ENCODE results near the gene PIP4K2B. TPM values are rescaled to one million over a fixed set of nuclear protein-coding genes. Genes with fewer than 3 reads are reported as not detected.

Gene PIP4K2B
- total RNA-seq, 2 experiments from 2014 or later, result 30.1 to 33.4 TPM

DNA sequence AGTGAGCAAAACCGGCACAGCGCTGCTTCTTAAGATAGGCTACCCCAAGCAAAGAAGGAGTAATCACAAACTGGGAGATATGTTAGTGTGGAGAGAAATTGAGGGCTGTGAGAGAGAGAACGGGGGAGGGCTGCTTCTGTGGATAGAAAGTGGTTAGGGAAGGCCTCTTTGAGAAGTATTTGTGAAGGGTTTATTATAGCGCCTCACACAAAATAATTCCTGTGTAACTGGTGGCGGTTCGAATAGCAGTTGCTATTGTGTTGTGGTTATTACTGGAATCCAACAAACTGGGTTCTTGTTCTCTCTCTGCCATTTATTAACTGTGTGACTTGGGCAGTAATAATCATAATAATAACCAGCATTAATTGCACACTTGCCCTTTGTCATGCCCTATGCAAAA, 78.4 kb downstream of the PIP4K2B start:
- H3K36me3 Mint-ChIP-seq (ENCODE audit: low read depth), result peaks cover 26% of the 10 kb centered on the region
- H3K9me3 Mint-ChIP-seq, result no peaks in the 10 kb centered on the region
- H3K27ac Mint-ChIP-seq, result peak overlapping the region; percentile 37
- CTCF ChIA-PET, result no interaction called here
- no peak for DNase-seq
- no peaks in the 10 kb centered on the region for H3K27me3 Mint-ChIP-seq (ENCODE audit: low read depth)
- H3K4me1 Mint-ChIP-seq (ENCODE audit: low read depth), result peaks cover 31% of the 10 kb centered on the region
- H3K4me3 Mint-ChIP-seq, result no peak overlapping the region
- intact Hi-C loops (cut with micrococcal nuclease), result no loop called here

DNA sequence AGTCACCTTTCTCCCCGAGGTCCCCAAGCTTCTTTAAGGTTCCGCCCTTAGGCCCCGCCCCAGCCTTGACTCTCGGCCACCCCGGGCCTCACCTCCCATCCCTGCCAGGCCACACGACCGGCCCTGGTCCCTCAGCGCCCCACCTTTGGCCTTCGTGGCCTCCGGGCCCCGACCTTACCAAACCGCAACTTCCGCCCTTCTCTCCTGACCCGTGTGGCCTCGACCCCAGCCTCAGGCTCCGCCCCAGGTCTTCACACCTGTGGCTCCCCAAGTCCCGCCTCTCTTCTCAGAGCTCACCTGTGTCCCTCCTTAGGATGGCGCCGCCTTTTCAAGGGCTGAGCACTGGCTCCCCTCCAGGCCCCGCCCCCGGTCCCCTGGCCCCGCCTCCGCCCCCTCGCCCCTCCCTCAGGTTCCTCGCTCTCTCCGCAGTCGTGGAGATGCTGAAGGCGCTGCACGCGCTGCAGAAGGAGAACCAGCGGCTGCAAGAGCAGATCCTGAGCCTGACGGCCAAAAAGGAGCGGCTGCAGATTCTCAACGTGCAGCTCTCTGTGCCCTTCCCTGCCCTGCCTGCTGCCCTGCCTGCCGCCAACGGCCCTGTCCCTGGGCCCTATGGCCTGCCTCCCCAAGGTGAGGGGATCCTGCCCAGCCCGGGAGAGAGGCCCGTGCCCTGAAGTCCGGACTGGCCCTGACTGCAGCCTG, 79.3 kb downstream of the PIP4K2B start:
- DNase-seq, result no peak
- Mint-ChIP-seq H3K27ac (no peak overlapping the region), H3K36me3 (ENCODE audit: low read depth) (peaks cover 34% of the 10 kb centered on the region), H3K9me3 (no peaks in the 10 kb centered on the region), H3K27me3 (ENCODE audit: low read depth) (no peaks in the 10 kb centered on the region), H3K4me1 (ENCODE audit: low read depth) (peaks cover 32% of the 10 kb centered on the region), H3K4me3 (no peak overlapping the region)
- intact Hi-C loops (cut with micrococcal nuclease), result no loop called here
- CTCF ChIA-PET, result interaction anchor here (0.6 to 1.9 kb wide), 2 partner anchors 15 to 39 kb away, joined by 6 to 9 read pairs; no protein-coding TSS in a partner anchor

- H3K27ac Mint-ChIP-seq, result no peak overlapping the region
- CTCF ChIA-PET, result interaction anchor here (0.6 to 1.9 kb wide), 5 partner anchors 13 to 161 kb away, joined by 3 to 9 read pairs (median 3); no protein-coding TSS in a partner anchor
- no peak for DNase-seq
- intact Hi-C loops (cut with micrococcal nuclease), result no loop called here
- peaks cover 37% of the 10 kb centered on the region for H3K36me3 Mint-ChIP-seq (ENCODE audit: low read depth)
- no peaks in the 10 kb centered on the region for H3K27me3 Mint-ChIP-seq (ENCODE audit: low read depth)
- peaks cover 36% of the 10 kb centered on the region for H3K4me1 Mint-ChIP-seq (ENCODE audit: low read depth)
- H3K9me3 Mint-ChIP-seq, result no peaks in the 10 kb centered on the region
- no peak overlapping the region for H3K4me3 Mint-ChIP-seq
Measured at GRCh38 chr17:38719289-38719942, 79.9 kb downstream of the PIP4K2B start.

DNA sequence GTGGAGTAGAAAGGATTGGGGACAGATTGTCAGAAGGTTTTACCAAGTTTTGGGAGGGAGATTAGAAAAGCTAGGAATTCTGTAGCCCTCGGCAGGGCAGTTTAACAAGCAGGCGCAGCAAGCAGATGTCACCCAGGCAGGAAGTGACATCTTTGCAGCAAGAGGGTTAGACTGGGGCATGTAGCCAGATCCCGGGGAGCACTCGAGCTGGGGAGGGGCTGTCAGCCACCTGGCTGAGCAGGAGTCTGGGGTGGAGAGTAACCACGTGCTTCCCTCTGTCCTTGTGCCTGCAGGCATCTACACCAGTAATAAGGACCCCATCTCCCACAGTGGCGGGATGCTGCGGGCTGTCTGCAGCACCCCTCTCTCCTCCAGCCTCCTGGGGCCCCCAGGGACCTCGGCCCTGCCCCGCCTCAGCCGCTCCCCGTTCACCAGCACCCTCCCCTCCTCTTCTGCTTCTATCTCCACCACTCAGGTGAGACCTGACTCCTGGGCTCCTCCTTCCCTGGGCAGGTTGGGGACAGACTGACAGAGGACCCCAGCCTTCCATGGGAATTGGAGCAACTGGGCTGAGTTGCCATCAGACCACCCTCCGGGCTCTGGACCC, 82.1 kb downstream of the PIP4K2B start:
- Mint-ChIP-seq H3K4me3 (no peak overlapping the region), H3K36me3 (ENCODE audit: low read depth) (peaks cover 42% of the 10 kb centered on the region), H3K4me1 (ENCODE audit: low read depth) (peaks cover 40% of the 10 kb centered on the region), H3K27me3 (ENCODE audit: low read depth) (no peaks in the 10 kb centered on the region), H3K9me3 (no peaks in the 10 kb centered on the region), H3K27ac (peak overlapping the region; percentile 17)
- CTCF ChIA-PET, result interaction anchor here (0.9 to 2.3 kb wide), 2 partner anchors 11 to 18 kb away, joined by 3 to 6 read pairs; no protein-coding TSS in a partner anchor
- intact Hi-C loops (cut with micrococcal nuclease), result no loop called here
- DNase-seq, result no peak

- Mint-ChIP-seq H3K4me3 (no peak overlapping the region), H3K36me3 (ENCODE audit: low read depth) (peaks cover 42% of the 10 kb centered on the region)
Measured at GRCh38 chr17:38716368-38717005, 82.9 kb downstream of the PIP4K2B start.

More at GRCh38 chr17:38716368-38717005, 82.9 kb downstream of the PIP4K2B start:
- Mint-ChIP-seq H3K9me3 (no peaks in the 10 kb centered on the region), H3K4me1 (ENCODE audit: low read depth) (peaks cover 42% of the 10 kb centered on the region), H3K27me3 (ENCODE audit: low read depth) (no peaks in the 10 kb centered on the region), H3K27ac (peak overlapping the region; percentile 93)
- CTCF ChIA-PET, result interaction anchor here (0.9 to 2.3 kb wide), 4 partner anchors 12 to 40 kb away, joined by 3 to 6 read pairs (median 3); no protein-coding TSS in a partner anchor
- intact Hi-C loops (cut with micrococcal nuclease), result no loop called here
- DNase-seq, result no peak

Small RNA genes within 50 kb of the gene (microRNA-seq; reads per million reads assigned to microRNA genes)
- gene MIR4726 (ENCODE audit: borderline microRNAs expressed, borderline replicate concordance), result 3.8 reads per million
- gene MIR4727 (ENCODE audit: borderline microRNAs expressed, borderline replicate concordance), result not detected

Other genes with a start within 250 kb of the PIP4K2B start
- under 1 TPM; 0.67 to 0.94 TPM for gene SRCIN1, start 193.6 kb downstream of the PIP4K2B start, total RNA-seq
- 10 to 100 TPM; 17.6 to 19.2 TPM for gene EPOP, start 124.6 kb downstream of the PIP4K2B start, total RNA-seq
- gene MLLT6, start 94.3 kb downstream of the PIP4K2B start, total RNA-seq, result 100 to 1,000 TPM; 170 to 177 TPM
- gene CISD3, start 69.2 kb downstream of the PIP4K2B start, total RNA-seq, result 10 to 100 TPM; 35.1 to 35.8 TPM
- 1 to 10 TPM; 1.2 TPM for gene PCGF2, start 51.2 kb downstream of the PIP4K2B start, total RNA-seq
- 100 to 1,000 TPM; 368 to 369 TPM for gene PSMB3, start 46.8 kb downstream of the PIP4K2B start, total RNA-seq
- gene CWC25, start 25.8 kb upstream of the PIP4K2B start, total RNA-seq, result 10 to 100 TPM; 18.6 to 21.9 TPM
- gene RPL23, start 54.2 kb upstream of the PIP4K2B start, total RNA-seq, result 1,000 to 10,000 TPM; 2,241 to 2,332 TPM
- gene LASP1, start 70.5 kb upstream of the PIP4K2B start, total RNA-seq, result 100 to 1,000 TPM; 105 to 113 TPM
- under 1 TPM; 0.14 to 0.15 TPM for gene FBXO47, start 167.8 kb upstream of the PIP4K2B start, total RNA-seq

All from activated naive CD4-positive, alpha-beta T cell treated with anti-CD3 and anti-CD28 coated beads for 36 hours (primary cell).